Keratinocyte (primary cell): ENCODE data around the gene TRIM52. TPM values are rescaled to one million over a fixed set of nuclear protein-coding genes. Genes with fewer than 3 reads are reported as not detected.
A peak's percentile ranks its signal among the peaks of the same experiment; 100 is the strongest.

ENCODE experiments used
- DNase-seq: peaks from one replicate; pipeline ENCODE4 v3.0.0-alpha.2; 2011; ENCODE audit warnings: low read depth, missing footprints, low spot score
- FAIRE-seq: peaks from 2 replicates; lab custom pipeline; 2011; peaks lifted over from hg19 to GRCh38; lab: Jason Lieb, UNC
- H2AFZ ChIP-seq: 2 replicates; pipeline ENCODE4 v1.6.0; 2012; ENCODE audit warnings: low read length, control low read depth, inconsistent platforms; ENCODE audit not compliant: control insufficient read depth
- H3K27ac ChIP-seq: 2 replicates; pipeline ENCODE4 v1.5.1; 2011; ENCODE audit warnings: low read length; ENCODE audit not compliant: control insufficient read depth, insufficient read depth
- H3K27me3 ChIP-seq: 3 replicates; pipeline ENCODE4 v1.6.0; 2011; ENCODE audit warnings: low read length; ENCODE audit not compliant: control insufficient read depth, insufficient read depth; ENCODE audit errors: extremely low read depth
- H3K36me3 ChIP-seq, 2 experiments: 2 replicates in 1 of 2; 3 replicates in 1 of 2; pipeline ENCODE4 v1.5.1; 2011; ENCODE audit warnings: low read length in 2 of 2, mild to moderate bottlenecking in 1 of 2; ENCODE audit not compliant: control insufficient read depth in 2 of 2, insufficient read depth in 2 of 2; ENCODE audit errors: extremely low read depth in 1 of 2
- H3K4me1 ChIP-seq: 3 replicates; pipeline ENCODE4 v1.5.1; 2011; ENCODE audit warnings: low read length; ENCODE audit not compliant: control insufficient read depth, insufficient read depth; ENCODE audit errors: extremely low read depth
- H3K4me2 ChIP-seq: 3 replicates; pipeline ENCODE4 v1.6.0; 2011; ENCODE audit warnings: low read depth, low read length; ENCODE audit not compliant: control insufficient read depth, insufficient read depth; ENCODE audit errors: extremely low read depth
- H3K4me3 ChIP-seq, 3 experiments: fragments of 200-600 bp in 1 of 3; sonication (generic) in 1 of 3; 2 replicates in 2 of 3; 3 replicates in 1 of 3; pipeline ENCODE4 v1.5.1; 2011 to 2016; ENCODE audit warnings: low read length in 3 of 3, mild to moderate bottlenecking in 3 of 3, control low read depth in 2 of 3, inconsistent platforms in 1 of 3, low read depth in 1 of 3, mixed read lengths in 1 of 3, mixed run types in 1 of 3, moderate library complexity in 1 of 3; ENCODE audit not compliant: control insufficient read depth in 2 of 3, insufficient read depth in 2 of 3; ENCODE audit errors: extremely low read depth in 1 of 3
- H3K79me2 ChIP-seq: 2 replicates; pipeline ENCODE4 v1.6.0; 2012; ENCODE audit warnings: low read length; ENCODE audit not compliant: control insufficient read depth, insufficient read depth
- H3K9ac ChIP-seq: 3 replicates; pipeline ENCODE4 v1.6.0; 2011; ENCODE audit warnings: low read length; ENCODE audit not compliant: control insufficient read depth, insufficient read depth; ENCODE audit errors: extremely low read depth
- H3K9me1 ChIP-seq: 3 replicates; pipeline ENCODE4 v1.6.0; 2011; ENCODE audit warnings: low read length; ENCODE audit not compliant: control insufficient read depth, insufficient read depth; ENCODE audit errors: extremely low read depth
- H3K9me3 ChIP-seq: 2 replicates; pipeline ENCODE4 v1.5.1; 2012; ENCODE audit warnings: low read depth, low read length; ENCODE audit not compliant: control insufficient read depth
- H4K20me1 ChIP-seq: 3 replicates; pipeline ENCODE4 v1.6.0; 2011; ENCODE audit warnings: low read length; ENCODE audit not compliant: control insufficient read depth, insufficient read depth; ENCODE audit errors: extremely low read depth
- EZH2 ChIP-seq: IDR thresholded peaks from one replicate; pipeline ENCODE4 v1.6.1; 2012; ENCODE audit warnings: inconsistent platforms, mild to moderate bottlenecking, low read length, moderate library complexity
- dilution Hi-C: fragments of 300-500 bp; cut with MboI; formaldehyde crosslinking; loops from one replicate; pipeline ENCODE4 v1.7.0; 2020; ENCODE audit warnings: low sequenced_read_pairs; ENCODE audit not compliant: extremely low pct_ligation_motif_present
- polyA plus RNA-seq, 5 experiments: library from polyadenylated mRNA; depleted of rRNA in 3 of 5; stranded (reverse) in 3 of 5; stranded (forward) in 1 of 5; unstranded in 1 of 5; fragments of >200 nt; gene quantifications; 1 replicate in 1 of 5; 2 replicates in 3 of 5; 3 replicates in 1 of 5; pipeline versions ENCODE4 v1.2.1 to v1.2.3, GENCODE V29; 2011 to 2012; ENCODE audit warnings: missing spikeins in 2 of 5, low read depth in 1 of 5, low replicate concordance in 1 of 5
- TF ChIP-seq, protein P1 (sequence below), 3 experiments: IDR thresholded peaks in 1 of 3; conservative IDR thresholded peaks in 1 of 3; optimal IDR thresholded peaks in 1 of 3; 2 replicates in 2 of 3; 3 replicates in 1 of 3; pipeline versions ENCODE3 to v1.5.1; 2011; ENCODE audit warnings: low read length in 3 of 3, mild to moderate bottlenecking in 3 of 3, moderate library complexity in 2 of 3, control low read depth in 1 of 3, inconsistent platforms in 1 of 3; ENCODE audit not compliant: insufficient read depth in 2 of 3; ENCODE audit errors: extremely low read depth in 1 of 3

TRIM52 gene
- polyA plus RNA-seq, 1 donor (not counting 4 experiments of a cell fraction or from before 2014, with no cell fraction given), result 7.5 TPM

DNA sequence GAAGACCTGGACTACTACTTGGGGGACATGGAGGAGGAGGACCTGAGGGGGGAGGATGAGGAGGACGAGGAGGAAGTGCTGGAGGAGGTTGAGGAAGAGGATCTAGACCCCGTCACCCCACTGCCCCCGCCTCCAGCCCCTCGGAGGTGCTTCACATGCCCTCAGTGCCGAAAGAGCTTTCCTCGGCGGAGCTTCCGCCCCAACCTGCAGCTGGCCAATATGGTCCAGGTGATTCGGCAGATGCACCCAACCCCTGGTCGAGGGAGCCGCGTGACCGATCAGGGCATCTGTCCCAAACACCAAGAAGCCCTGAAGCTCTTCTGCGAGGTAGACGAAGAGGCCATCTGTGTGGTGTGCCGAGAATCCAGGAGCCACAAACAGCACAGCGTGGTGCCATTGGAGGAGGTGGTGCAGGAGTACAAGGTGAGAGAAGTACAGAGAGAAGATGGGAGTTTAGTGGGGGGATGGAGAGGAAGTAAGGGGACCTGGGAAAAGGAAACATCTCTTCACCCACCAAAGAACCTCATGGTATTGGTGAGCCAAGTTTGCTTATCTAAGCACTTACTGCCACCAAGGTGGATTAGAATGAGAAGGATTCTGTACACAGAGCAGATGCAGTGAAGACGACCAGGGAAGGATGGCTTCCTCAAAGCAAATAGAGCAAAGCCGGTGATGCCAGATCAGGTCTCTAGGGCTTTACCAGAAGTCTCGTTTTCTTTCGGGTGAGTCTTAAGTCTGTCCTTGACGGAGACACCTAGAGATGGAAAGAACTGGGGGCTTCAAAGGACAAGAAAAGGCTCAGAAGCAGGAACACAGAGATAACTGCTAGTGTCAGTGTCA, 36.3 kb downstream of the TRIM52 start:
- H3K4me3 ChIP-seq, result peak overlapping the region; percentile 85 to 88 (median 87)
- no peaks in the 10 kb centered on the region for H3K9me3 ChIP-seq
- H3K9ac ChIP-seq, result peak overlapping the region; percentile 87
- H3K4me2 ChIP-seq, result peak overlapping the region; percentile 94
- H3K36me3 ChIP-seq, result peaks cover 13 to 14% of the 10 kb centered on the region in 2 experiments
- no peak for TF ChIP-seq EZH2
- TF ChIP-seq, protein P1, sequence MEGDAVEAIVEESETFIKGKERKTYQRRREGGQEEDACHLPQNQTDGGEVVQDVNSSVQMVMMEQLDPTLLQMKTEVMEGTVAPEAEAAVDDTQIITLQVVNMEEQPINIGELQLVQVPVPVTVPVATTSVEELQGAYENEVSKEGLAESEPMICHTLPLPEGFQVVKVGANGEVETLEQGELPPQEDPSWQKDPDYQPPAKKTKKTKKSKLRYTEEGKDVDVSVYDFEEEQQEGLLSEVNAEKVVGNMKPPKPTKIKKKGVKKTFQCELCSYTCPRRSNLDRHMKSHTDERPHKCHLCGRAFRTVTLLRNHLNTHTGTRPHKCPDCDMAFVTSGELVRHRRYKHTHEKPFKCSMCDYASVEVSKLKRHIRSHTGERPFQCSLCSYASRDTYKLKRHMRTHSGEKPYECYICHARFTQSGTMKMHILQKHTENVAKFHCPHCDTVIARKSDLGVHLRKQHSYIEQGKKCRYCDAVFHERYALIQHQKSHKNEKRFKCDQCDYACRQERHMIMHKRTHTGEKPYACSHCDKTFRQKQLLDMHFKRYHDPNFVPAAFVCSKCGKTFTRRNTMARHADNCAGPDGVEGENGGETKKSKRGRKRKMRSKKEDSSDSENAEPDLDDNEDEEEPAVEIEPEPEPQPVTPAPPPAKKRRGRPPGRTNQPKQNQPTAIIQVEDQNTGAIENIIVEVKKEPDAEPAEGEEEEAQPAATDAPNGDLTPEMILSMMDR (optimal IDR thresholded peaks at IDR 0.05 in 1 of 3, IDR thresholded peaks at IDR 0.05 in 1 of 3, conservative IDR thresholded peaks at IDR 0.05 in 1 of 3; ENCODE audit: extremely low read depth in 1 of 3, insufficient read depth in 2 of 3, low read length in 3 of 3), result no peak
- H3K4me1 ChIP-seq, result peaks cover 17% of the 10 kb centered on the region
- no peak overlapping the region for H2AFZ ChIP-seq
- peaks cover 4% of the 10 kb centered on the region for H3K9me1 ChIP-seq
- H4K20me1 ChIP-seq, result no peaks in the 10 kb centered on the region
- H3K27me3 ChIP-seq, result no peaks in the 10 kb centered on the region
- dilution Hi-C loops, result no loop called here
- no peak overlapping the region for H3K27ac ChIP-seq
- DNase-seq (no peak), FAIRE-seq (no peak)
- peaks cover 24% of the 10 kb centered on the region for H3K79me2 ChIP-seq

DNA sequence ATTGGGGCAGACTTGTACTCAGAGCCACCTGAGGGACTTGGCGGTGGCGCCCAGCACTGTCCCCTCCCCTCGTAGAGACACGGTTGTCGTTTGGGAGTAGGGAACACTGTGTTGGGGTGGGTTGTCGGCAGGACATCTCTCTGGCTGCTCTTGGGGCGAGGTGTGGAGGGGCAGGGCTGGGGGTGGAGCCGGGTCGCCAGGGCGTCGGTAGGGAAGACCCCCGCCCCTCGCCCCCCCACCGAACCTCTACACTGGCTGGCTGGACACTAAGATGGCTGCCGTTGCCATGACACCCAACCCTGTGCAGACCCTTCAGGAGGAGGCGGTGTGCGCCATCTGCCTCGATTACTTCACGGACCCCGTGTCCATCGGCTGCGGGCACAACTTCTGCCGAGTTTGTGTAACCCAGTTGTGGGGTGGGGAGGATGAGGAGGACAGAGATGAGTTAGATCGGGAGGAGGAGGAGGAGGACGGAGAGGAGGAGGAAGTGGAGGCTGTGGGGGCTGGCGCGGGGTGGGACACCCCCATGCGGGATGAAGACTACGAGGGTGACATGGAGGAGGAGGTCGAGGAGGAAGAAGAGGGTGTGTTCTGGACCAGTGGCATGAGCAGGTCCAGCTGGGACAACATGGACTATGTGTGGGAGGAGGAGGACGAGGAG, 37.1 kb downstream of the TRIM52 start:
- Histone ChIP-seq H3K9me3 (no peaks in the 10 kb centered on the region), H3K9me1 (peaks cover 4% of the 10 kb centered on the region), H3K27ac (peak overlapping the region; percentile 88), H3K36me3 (peaks cover 10 to 13% of the 10 kb centered on the region in 2 experiments), H3K4me2 (peak overlapping the region; percentile 94), H4K20me1 (no peaks in the 10 kb centered on the region), H3K27me3 (no peaks in the 10 kb centered on the region), H3K4me3 (peak overlapping the region; percentile 85 to 88 (median 87)), H3K9ac (peak overlapping the region; percentile 87), H2AFZ (peak overlapping the region; percentile 35), H3K79me2 (peaks cover 24% of the 10 kb centered on the region), H3K4me1 (peaks cover 17% of the 10 kb centered on the region)
- TF ChIP-seq, protein P1 (optimal IDR thresholded peaks at IDR 0.05 in 1 of 3, IDR thresholded peaks at IDR 0.05 in 1 of 3, conservative IDR thresholded peaks at IDR 0.05 in 1 of 3; ENCODE audit: extremely low read depth in 1 of 3, insufficient read depth in 2 of 3, low read length in 3 of 3), result no peak
- no peak for TF ChIP-seq EZH2
- DNase-seq, result no peak
- dilution Hi-C loops, result no loop called here
- no peak for FAIRE-seq
